Stimulated activated CD8-positive, alpha-beta memory T cell treated with anti-CD3 and anti-CD28 coated beads, Interleukin-15, amount 100 ng/mL, for 1 hour (primary cell): ENCODE measurements around the gene BBS9.
"Not testable (repeated sequence)": the region's sequence is repeated elsewhere in the genome, so short reads cannot be mapped to it uniquely, and the experiment has no call there.

Source experiments
- DNase-seq: peaks from one replicate; pipeline ENCODE4 v3.0.0-alpha.2; 2020; ENCODE audit warnings: low read depth

Gene BBS9

GRCh38 chr7:33196221-33196620, 66.9 kb downstream of the BBS9 start:
- no peak for DNase-seq

GRCh38 chr7:33200282-33200681, 70.9 kb downstream of the BBS9 start:
- no peak for DNase-seq

GRCh38 chr7:33201821-33202220, 72.5 kb downstream of the BBS9 start:
- no peak for DNase-seq

GRCh38 chr7:33210958-33211357, 81.6 kb downstream of the BBS9 start:
- DNase-seq = no peak

- no peak for DNase-seq
Measured at GRCh38 chr7:33212144-33212543, 82.8 kb downstream of the BBS9 start.

- DNase-seq = no peak
Measured at GRCh38 chr7:33215992-33216391, 86.6 kb downstream of the BBS9 start.

- DNase-seq = no peak
Measured at GRCh38 chr7:33217595-33217994, 88.2 kb downstream of the BBS9 start.

- not testable (repeated sequence) for DNase-seq
Measured at GRCh38 chr7:33218841-33219535, 89.6 kb downstream of the BBS9 start.

GRCh38 chr7:33220231-33220630, 90.9 kb downstream of the BBS9 start:
- DNase-seq = no peak

- DNase-seq = no peak
Measured at GRCh38 chr7:33221390-33221789, 92.0 kb downstream of the BBS9 start.

GRCh38 chr7:33232632-33233145, 103.3 kb downstream of the BBS9 start:
- DNase-seq = no peak

- DNase-seq = no peak
Measured at GRCh38 chr7:33233659-33234058, 104.3 kb downstream of the BBS9 start.

GRCh38 chr7:33237036-33237435, 107.7 kb downstream of the BBS9 start:
- DNase-seq = no peak

- DNase-seq = no peak
Measured at GRCh38 chr7:33243319-33243881, 114.0 kb downstream of the BBS9 start.

GRCh38 chr7:33248671-33249070, 119.3 kb downstream of the BBS9 start:
- no peak for DNase-seq

- DNase-seq = no peak
Measured at GRCh38 chr7:33250421-33250871, 121.1 kb downstream of the BBS9 start.

GRCh38 chr7:33251301-33251700, 121.9 kb downstream of the BBS9 start:
- DNase-seq = no peak

GRCh38 chr7:33258491-33258951, 129.2 kb downstream of the BBS9 start:
- no peak for DNase-seq

- DNase-seq = no peak
Measured at GRCh38 chr7:33261585-33261984, 132.2 kb downstream of the BBS9 start.

GRCh38 chr7:33262476-33262875, 133.1 kb downstream of the BBS9 start:
- DNase-seq = no peak

GRCh38 chr7:33271839-33272371, 142.5 kb downstream of the BBS9 start:
- DNase-seq = not testable (repeated sequence)

- DNase-seq = no peak
Measured at GRCh38 chr7:33273356-33273755, 144.0 kb downstream of the BBS9 start.

GRCh38 chr7:33276325-33276724, 147.0 kb downstream of the BBS9 start:
- DNase-seq = no peak
